ENCODE results near the gene RNFT2.

GRCh38 chr12:116759783-116760621 is 21.9 kb downstream of the RNFT2 start:
- TF ChIP-seq, protein P1, sequence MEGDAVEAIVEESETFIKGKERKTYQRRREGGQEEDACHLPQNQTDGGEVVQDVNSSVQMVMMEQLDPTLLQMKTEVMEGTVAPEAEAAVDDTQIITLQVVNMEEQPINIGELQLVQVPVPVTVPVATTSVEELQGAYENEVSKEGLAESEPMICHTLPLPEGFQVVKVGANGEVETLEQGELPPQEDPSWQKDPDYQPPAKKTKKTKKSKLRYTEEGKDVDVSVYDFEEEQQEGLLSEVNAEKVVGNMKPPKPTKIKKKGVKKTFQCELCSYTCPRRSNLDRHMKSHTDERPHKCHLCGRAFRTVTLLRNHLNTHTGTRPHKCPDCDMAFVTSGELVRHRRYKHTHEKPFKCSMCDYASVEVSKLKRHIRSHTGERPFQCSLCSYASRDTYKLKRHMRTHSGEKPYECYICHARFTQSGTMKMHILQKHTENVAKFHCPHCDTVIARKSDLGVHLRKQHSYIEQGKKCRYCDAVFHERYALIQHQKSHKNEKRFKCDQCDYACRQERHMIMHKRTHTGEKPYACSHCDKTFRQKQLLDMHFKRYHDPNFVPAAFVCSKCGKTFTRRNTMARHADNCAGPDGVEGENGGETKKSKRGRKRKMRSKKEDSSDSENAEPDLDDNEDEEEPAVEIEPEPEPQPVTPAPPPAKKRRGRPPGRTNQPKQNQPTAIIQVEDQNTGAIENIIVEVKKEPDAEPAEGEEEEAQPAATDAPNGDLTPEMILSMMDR (IDR thresholded peaks at IDR 0.05) = no peak
- TF ChIP-seq POLR2A (IDR thresholded peaks at IDR 0.05) = no peak
